GM12875 (cell line): ENCODE measurements around the gene MYO18B.

ENCODE experiments used
- H3K4me3 ChIP-seq: one replicate; pipeline ENCODE4 v1.5.1; 2011; ENCODE audit warnings: low read depth, low read length, control low read depth
- TF ChIP-seq, protein P1 (sequence below): IDR thresholded peaks from 2 replicates; pipeline ENCODE4 v1.5.1; 2011; ENCODE audit warnings: low read depth, mild to moderate bottlenecking, control low read depth, inconsistent platforms, low read length, moderate library complexity, borderline replicate concordance; ENCODE audit not compliant: insufficient read depth

Gene MYO18B

DNA sequence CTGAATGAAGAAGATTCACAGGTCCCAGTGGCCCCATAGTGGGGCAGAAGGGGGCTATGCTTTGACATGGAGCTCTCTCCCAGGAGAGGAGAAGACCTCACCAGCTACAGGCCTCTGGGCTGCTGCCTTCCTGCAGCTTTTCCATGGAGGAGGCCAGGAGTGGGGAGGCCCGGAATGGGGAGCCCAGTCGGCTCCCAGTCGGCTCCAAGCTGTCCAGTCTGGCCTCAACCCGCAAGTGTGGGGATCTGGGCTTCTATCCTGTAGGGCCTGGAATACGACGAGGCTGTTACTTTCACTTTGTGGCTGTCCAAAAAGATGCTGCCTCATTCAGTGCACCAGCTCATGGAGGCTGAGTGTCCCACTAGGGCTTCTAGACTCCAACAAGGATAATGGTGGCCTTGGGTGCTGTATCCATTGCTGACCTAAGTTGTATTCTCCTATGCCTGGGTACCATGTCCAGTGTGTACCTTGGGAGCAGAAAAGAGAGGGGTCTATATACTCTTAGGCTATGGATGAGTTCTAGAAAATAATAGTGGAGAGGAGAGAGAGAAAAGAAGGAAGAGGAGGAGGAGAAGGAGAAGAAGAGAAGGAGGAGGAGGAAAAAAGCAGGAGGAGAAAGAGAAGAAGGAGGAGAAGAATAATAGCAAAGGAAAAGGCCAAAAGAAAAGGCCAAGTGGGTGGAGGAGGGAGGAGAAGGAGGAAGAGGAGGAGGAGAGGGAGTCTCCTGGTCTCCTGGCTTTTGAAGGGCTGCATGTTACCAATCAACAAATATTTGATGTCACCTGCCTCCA, 1.1 kb downstream of the MYO18B start:
- H3K4me3 ChIP-seq, result no peak overlapping the region
- TF ChIP-seq, protein P1, sequence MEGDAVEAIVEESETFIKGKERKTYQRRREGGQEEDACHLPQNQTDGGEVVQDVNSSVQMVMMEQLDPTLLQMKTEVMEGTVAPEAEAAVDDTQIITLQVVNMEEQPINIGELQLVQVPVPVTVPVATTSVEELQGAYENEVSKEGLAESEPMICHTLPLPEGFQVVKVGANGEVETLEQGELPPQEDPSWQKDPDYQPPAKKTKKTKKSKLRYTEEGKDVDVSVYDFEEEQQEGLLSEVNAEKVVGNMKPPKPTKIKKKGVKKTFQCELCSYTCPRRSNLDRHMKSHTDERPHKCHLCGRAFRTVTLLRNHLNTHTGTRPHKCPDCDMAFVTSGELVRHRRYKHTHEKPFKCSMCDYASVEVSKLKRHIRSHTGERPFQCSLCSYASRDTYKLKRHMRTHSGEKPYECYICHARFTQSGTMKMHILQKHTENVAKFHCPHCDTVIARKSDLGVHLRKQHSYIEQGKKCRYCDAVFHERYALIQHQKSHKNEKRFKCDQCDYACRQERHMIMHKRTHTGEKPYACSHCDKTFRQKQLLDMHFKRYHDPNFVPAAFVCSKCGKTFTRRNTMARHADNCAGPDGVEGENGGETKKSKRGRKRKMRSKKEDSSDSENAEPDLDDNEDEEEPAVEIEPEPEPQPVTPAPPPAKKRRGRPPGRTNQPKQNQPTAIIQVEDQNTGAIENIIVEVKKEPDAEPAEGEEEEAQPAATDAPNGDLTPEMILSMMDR, result no peak

DNA sequence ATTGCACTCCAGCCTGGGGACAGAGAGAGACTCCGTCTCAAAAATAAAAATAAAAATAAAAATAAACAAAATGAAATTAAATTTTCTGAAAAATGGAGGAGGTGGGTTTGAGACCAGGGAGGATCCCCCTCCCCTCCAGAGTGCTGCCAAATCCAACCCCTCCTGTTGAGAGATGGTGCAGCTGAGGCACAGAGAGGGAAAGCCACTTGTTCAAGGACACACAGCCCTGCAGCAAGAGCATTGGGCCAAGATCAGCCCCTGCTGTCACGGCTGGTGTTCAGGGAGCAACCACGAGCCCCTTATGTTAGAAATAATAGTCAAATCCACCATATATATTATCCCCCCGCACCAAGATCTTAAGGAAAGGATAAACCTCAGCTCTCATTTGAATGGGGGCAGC, 2.7 kb downstream of the MYO18B start:
- H3K4me3 ChIP-seq, result no peak overlapping the region
- TF ChIP-seq, protein P1, result no peak

DNA sequence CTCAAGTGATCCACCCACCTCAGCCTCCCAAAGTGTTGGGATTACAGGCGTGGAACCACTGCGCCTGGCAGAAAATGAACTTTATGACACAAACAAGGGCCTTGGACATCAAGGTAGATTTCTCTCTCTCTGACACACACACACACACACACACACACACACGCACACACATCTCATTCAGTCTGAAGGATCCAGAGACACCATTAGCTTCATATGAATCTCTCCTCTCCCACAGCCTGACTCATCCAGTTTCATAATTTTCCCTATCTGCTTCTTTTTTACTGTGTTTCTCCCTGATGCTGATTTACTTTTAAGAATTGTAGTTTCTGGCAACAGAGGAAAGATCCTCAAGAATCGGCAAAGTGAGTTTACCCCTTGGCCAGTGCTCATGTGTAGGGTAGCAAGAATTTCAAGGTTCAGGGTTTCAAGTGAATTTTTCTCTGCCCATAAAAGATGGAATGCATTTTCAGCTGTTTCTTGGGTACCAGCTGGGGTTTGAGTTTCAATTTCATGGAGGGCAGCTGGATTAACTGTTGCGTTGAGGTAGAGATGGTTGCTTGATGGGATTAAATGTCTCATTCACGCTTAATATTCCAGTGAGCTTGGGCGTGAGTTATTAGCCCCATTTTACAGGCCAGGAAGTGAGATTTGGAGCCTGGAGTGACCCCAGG, 3.5 kb downstream of the MYO18B start:
- TF ChIP-seq, protein P1, result no peak

DNA sequence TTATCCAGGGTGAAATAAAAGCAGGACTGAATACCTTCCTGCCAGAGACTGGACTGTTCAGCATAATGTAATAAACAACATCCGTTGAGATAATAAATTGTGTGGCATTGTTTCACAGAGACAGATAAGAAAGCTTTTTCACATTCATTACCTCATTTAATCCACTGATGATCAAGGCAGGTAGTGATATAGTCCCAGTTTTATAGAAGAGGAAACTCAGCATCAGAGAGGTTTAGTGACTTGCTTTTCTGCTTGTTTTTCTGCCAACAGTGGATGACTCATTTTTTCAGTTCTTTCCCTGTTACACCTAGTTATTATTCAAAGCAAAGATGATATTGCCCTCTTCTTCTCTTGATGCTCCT, 4.0 kb downstream of the MYO18B start:
- H3K4me3 ChIP-seq, result no peak overlapping the region

More for the DNA sequence above, 3.5 kb downstream of the MYO18B start:
- no peak overlapping the region for H3K4me3 ChIP-seq

DNA sequence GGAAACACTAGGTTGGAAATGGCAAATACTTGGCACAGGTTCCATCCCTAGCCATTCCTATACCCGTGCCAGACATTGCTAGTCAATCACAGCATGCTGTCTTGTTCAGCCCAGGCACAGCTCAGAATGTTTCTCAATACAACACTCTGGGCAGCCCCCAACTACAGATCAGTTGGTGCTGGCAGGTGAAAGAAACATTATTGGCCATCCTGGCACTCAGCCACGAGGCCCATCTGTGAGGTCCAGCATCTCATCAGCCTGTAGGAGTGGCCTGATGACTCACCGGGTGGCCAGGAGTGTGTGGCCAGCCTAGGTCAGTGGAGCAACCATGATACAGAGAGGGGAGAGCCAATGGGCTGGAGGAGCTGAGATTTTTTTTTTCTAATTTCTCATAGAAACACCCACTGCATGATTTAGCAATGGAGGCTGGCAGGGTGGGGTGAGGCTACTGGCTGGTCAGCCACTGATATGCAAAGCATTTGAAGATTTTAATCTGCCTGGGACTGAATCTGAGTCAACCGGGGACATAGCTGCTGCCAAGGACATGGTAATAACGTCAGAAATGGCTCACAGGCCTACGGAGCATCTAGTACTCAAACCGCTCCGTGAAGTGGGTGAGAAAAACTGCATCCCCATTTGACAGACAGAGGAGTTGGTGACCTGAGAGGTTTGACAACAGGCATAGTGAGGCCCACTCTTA, 5.4 kb downstream of the MYO18B start:
- no peak overlapping the region for H3K4me3 ChIP-seq
- TF ChIP-seq, protein P1, result no peak

More for the DNA sequence above, 4.0 kb downstream of the MYO18B start:
- TF ChIP-seq, protein P1, result no peak

DNA sequence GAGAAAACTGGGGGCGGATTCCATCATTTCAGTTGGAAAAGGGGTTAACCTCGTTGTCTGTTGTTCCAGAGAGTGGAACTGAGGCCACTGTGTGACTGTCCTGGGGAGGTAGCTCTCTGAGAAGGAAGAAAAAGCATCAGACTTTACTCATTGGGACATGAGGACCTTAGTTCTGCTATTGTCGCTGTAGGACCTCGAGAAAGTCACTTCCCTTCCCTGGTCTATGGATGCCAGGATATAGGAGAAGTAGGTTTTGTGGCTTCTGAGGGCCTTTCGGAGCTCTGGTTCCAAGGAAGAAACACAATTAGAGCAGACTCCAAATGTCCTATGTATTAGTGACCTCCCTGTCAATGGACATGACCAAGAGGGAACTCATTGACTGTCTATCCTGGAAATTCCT, 6.2 kb downstream of the MYO18B start:
- H3K4me3 ChIP-seq, result no peak overlapping the region
- TF ChIP-seq, protein P1, result no peak
